GM10248 (cell line): ENCODE results near the gene SLC4A2.
A peak's percentile ranks its signal among the peaks of the same experiment; 100 is the strongest.

ENCODE experiments used
- CTCF ChIA-PET: fragments of 300-600 bp; sonication (Branson Sonifier 250); formaldehyde crosslinking; extraction: SDS; loops from one replicate; lab custom pipeline; 2021; ENCODE audit warnings: antibody characterized with exemption; lab: Yijun Ruan, JAX
- POLR2A ChIA-PET: fragments of 350-650 bp; sonication (Branson Sonifier 250); formaldehyde crosslinking; extraction: SDS; loops from one replicate; lab custom pipeline; 2020; ENCODE audit warnings: antibody characterized with exemption; lab: Yijun Ruan, JAX
- DNase-seq: peaks from one replicate; pipeline ENCODE4 v3.0.0; 2012; ENCODE audit errors: extremely low spot score
- CTCF ChIP-seq: IDR thresholded peaks from 2 replicates; pipeline ENCODE4 v1.5.1; 2012; ENCODE audit warnings: mild to moderate bottlenecking, low read depth; ENCODE audit errors: extremely low read depth, missing control alignments, control extremely low read depth

Gene SLC4A2

GRCh38 chr7:151034312-151035025, 24.9 kb upstream of the SLC4A2 start:
- TF ChIP-seq CTCF: no peak
- no peak for DNase-seq
- CTCF ChIA-PET: interaction anchor here (2.7 to 4.5 kb wide), 2 partner anchors 13 to 16 kb away, joined by 7 to 19 read pairs; no protein-coding TSS in a partner anchor
- POLR2A ChIA-PET: no interaction called here

GRCh38 chr7:151035026-151035717, 24.2 kb upstream of the SLC4A2 start:
- no peak for TF ChIP-seq CTCF
- DNase-seq: no peak
- ChIA-PET POLR2A (no interaction called here), CTCF (interaction anchor here (2.7 to 4.5 kb wide), 2 partner anchors 12 to 17 kb away, joined by 7 to 19 read pairs; no protein-coding TSS in a partner anchor)

- CTCF ChIA-PET: interaction anchor here (0.8 to 3.0 kb wide), 2 partner anchors 8 to 17 kb away, joined by 3 to 10 read pairs; partner anchors contain the start of gene ABCB8
- POLR2A ChIA-PET: no interaction called here
Measured at GRCh38 chr7:151035902-151036301, 23.5 kb upstream of the SLC4A2 start.

DNA sequence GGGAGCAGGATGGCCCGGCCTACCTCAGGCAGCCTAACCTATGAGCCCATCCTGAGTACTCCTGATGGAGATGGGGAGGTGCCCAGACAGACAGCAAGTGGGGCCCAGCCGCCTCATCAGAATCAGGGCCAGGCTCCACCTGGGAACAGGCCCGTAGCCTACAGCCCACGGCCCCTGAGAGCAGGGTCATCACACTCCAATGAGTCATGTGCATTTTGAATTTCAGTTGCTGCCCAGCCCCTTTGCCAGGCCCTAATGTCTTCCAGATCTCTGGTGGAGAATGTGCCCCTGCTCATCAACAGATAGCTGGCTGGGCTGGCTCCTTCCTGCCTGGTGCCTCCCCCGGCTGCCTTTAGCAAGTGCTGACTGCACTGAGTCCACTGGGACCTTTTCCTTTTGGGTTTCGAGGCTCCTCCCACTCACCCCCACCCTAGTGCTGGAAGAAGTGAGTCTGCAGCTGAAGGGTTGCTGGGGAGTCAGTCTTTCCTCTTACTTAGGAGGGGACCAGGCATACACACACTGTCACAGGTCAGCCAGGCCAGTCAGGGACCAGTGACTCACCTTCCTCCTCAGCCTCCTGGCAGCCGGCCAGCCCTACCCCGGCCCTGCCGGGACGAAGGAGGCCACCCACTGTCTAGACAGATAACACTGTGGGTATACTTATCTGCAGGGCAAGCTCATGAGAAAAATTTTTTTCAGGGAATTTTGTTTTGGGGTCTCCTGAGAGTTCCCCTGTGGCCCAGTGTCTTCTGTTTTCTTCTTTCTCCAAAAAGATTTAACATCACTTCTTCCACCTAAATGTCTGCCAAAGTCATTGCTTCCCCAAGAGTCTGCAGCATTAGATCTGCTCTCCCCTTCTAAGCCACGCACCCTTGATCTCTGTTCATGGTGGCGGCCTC, 20.2 kb upstream of the SLC4A2 start:
- ChIA-PET CTCF (interaction anchor here (1.6 to 3.0 kb wide), 3 partner anchors 11 to 31 kb away, joined by 5 to 10 read pairs (median 9); partner anchors contain the start of gene ABCB8), POLR2A (no interaction called here)
- peak; percentile 54 for DNase-seq
- no peak for TF ChIP-seq CTCF

More at GRCh38 chr7:151035902-151036301, 23.5 kb upstream of the SLC4A2 start:
- DNase-seq: no peak
- no peak for TF ChIP-seq CTCF

- POLR2A ChIA-PET: no interaction called here
- CTCF ChIA-PET: interaction anchor here (1.6 to 2.4 kb wide), 2 partner anchors 21 to 32 kb away, joined by 5 to 9 read pairs; no protein-coding TSS in a partner anchor
Measured at GRCh38 chr7:151039850-151040548, 19.4 kb upstream of the SLC4A2 start.

More at GRCh38 chr7:151039850-151040548, 19.4 kb upstream of the SLC4A2 start:
- no peak for TF ChIP-seq CTCF
- no peak for DNase-seq
